Peyer's patch (tissue), 4 donors: Measurements from ENCODE around the gene GUCY1A2. TPM values are rescaled to one million over a fixed set of nuclear protein-coding genes. Genes with fewer than 3 reads are reported as not detected.

Experiments used
- DNase-seq, 3 donors: peaks; one replicate each; pipeline ENCODE4 v3.0.0-alpha.2; 2017 to 2019
- H3K27ac ChIP-seq, 4 donors: fragments of 200-600 bp; sonication (generic); one replicate each; pipeline ENCODE4 v1.5.1; 2016 to 2019
- H3K27me3 ChIP-seq, 2 donors: fragments of 200-600 bp; sonication (generic); one replicate each; pipeline ENCODE4 v1.5.1; 2019
- H3K36me3 ChIP-seq, 3 donors: fragments of 200-600 bp; sonication (generic); one replicate each; pipeline ENCODE4 v1.5.1; 2016 to 2019
- H3K4me1 ChIP-seq, 4 donors: fragments of 200-600 bp; sonication (generic); one replicate each; pipeline ENCODE4 v1.5.1; 2016 to 2019
- H3K4me3 ChIP-seq, 4 donors: fragments of 200-600 bp; sonication (generic); 1 replicate in 3 of 4; 2 replicates in 1 of 4; pipeline ENCODE4 v1.5.1; 2016 to 2019; ENCODE audit warnings: mild to moderate bottlenecking in 1 of 4
- H3K9me3 ChIP-seq, 4 donors: fragments of 200-600 bp; sonication (generic); one replicate each; pipeline ENCODE4 v1.5.1; 2016 to 2019; ENCODE audit warnings: mild to moderate bottlenecking in 1 of 4
- CTCF ChIP-seq, 6 experiments: fragments of 450-650 bp in 4 of 6; fragments of 200-600 bp in 2 of 6; sonication (generic) in 1 of 6; IDR thresholded peaks; one replicate each; pipeline ENCODE4 v1.5.1; 2017 to 2019; ENCODE audit warnings: antibody characterized with exemption in 6 of 6, mild to moderate bottlenecking in 3 of 6, moderate library complexity in 1 of 6
- POLR2A ChIP-seq, 2 donors: fragments of 450-650 bp; IDR thresholded peaks; one replicate each; pipeline ENCODE4 v1.5.1; 2017; ENCODE audit warnings: antibody characterized with exemption in 2 of 2, mild to moderate bottlenecking in 2 of 2, moderate library complexity in 2 of 2
- total RNA-seq, 4 donors: library from RNA; depleted of rRNA; stranded (reverse); fragments of >200 nt; gene quantifications; one replicate each; pipeline ENCODE4 v1.1.0, GENCODE V29; 2016

Gene GUCY1A2
- total RNA-seq, 4 donors from 2014 or later, result 0.53 to 0.95 (median 0.75) TPM

DNA sequence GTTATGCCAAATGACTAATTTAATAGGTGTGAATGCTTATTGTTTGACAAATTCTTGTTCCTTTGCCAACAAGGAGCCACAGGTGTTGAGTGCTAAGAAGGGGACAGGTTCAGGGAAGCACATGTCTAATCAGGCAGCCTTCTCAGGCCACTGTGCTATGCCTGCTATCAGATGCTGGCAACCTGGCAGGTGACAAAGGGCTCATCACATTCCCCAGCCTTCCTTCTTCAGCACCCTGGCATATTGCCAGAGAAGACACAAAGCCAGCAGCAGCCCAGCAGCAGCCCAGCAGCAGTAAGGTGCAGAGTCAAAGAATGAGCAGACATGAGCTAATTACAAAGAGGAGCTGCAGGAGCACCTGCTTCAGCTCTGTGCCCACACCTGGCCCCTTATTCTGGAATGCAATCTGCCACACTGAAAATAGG lies 68.2 kb downstream of the GUCY1A2 start:
- Histone ChIP-seq H3K9me3 (no peaks in the 10 kb centered on the region), H3K4me1 (no peaks in the 10 kb centered on the region), H3K36me3 (no peaks in the 10 kb centered on the region), H3K4me3 (no peak overlapping the region), H3K27me3 (no peaks in the 10 kb centered on the region), H3K27ac (no peak overlapping the region)
- TF ChIP-seq POLR2A (IDR thresholded peaks at IDR 0.05) (no peak), CTCF (IDR thresholded peaks at IDR 0.05) (no peak)
- no peak for DNase-seq

- H3K36me3 ChIP-seq, result no peaks in the 10 kb centered on the region
- DNase-seq, result no peak
- no peaks in the 10 kb centered on the region for H3K27me3 ChIP-seq
These were observed 75.2 kb downstream of the GUCY1A2 start for GRCh38 chr11:106943089-106943488.

GRCh38 chr11:106939157-106939556 lies 79.1 kb downstream of the GUCY1A2 start:
- no peaks in the 10 kb centered on the region for H3K27me3 ChIP-seq
- no peak for DNase-seq

More at GRCh38 chr11:106943089-106943488, 75.2 kb downstream of the GUCY1A2 start:
- no peak overlapping the region for H3K4me3 ChIP-seq
- TF ChIP-seq CTCF (IDR thresholded peaks at IDR 0.05) (no peak), POLR2A (IDR thresholded peaks at IDR 0.05) (no peak)
- H3K27ac ChIP-seq, result no peak overlapping the region
- no peaks in the 10 kb centered on the region for H3K4me1 ChIP-seq
- no peaks in the 10 kb centered on the region for H3K9me3 ChIP-seq

DNA sequence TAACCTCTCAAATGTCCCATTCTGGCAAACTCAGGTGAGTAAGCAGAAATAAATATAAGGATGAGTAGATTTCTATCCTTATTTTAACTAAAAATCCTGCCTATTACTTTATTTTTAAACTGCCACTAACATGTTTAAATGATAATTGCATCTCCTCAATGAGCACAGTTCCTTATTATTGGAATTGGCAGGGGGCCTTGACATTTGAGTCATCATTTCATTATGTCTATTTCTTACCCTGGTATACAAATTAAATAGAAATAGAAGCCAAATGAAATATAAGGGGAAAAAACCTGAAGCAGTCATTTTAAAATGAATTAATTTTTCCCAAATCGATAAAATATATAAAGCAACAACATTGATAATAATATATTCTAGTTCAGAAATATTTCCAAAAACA lies 81.2 kb downstream of the GUCY1A2 start:
- no peaks in the 10 kb centered on the region for H3K36me3 ChIP-seq
- H3K9me3 ChIP-seq, result no peaks in the 10 kb centered on the region
- no peak for DNase-seq
- TF ChIP-seq CTCF (IDR thresholded peaks at IDR 0.05), result no peak
- no peak for TF ChIP-seq POLR2A (IDR thresholded peaks at IDR 0.05)
- H3K4me1 ChIP-seq, result no peaks in the 10 kb centered on the region
- H3K27me3 ChIP-seq, result no peaks in the 10 kb centered on the region
- H3K27ac ChIP-seq, result no peak overlapping the region
- no peak overlapping the region for H3K4me3 ChIP-seq

More at GRCh38 chr11:106939157-106939556, 79.1 kb downstream of the GUCY1A2 start:
- TF ChIP-seq POLR2A (IDR thresholded peaks at IDR 0.05), result no peak
- TF ChIP-seq CTCF (IDR thresholded peaks at IDR 0.05), result no peak
- no peaks in the 10 kb centered on the region for H3K4me1 ChIP-seq
- H3K27ac ChIP-seq, result no peak overlapping the region
- H3K36me3 ChIP-seq, result no peaks in the 10 kb centered on the region
- no peaks in the 10 kb centered on the region for H3K9me3 ChIP-seq
- no peak overlapping the region for H3K4me3 ChIP-seq

DNA sequence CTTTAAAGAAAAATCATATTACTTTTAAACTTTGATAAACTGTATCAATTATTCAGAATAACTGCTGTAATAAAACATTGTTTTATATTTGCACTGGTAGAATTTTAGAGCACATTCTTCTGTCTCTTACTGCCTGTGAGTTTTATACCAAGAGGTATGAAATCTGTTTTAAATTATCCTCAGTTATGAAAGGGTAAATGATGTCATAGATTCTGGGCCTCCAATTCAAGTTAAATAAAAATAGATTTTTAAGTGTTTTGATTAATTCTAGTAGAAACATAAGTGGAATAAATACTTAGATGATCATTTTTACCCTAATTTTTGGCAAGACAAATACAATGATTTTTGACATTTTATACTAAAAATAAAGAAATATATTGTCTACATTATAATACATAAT lies 93.0 kb downstream of the GUCY1A2 start:
- TF ChIP-seq CTCF (IDR thresholded peaks at IDR 0.05) (no peak), POLR2A (IDR thresholded peaks at IDR 0.05) (no peak)
- Histone ChIP-seq H3K27me3 (no peaks in the 10 kb centered on the region), H3K9me3 (no peaks in the 10 kb centered on the region), H3K27ac (no peak overlapping the region), H3K36me3 (no peaks in the 10 kb centered on the region), H3K4me3 (no peak overlapping the region), H3K4me1 (no peaks in the 10 kb centered on the region)
- DNase-seq, result no peak
